ENCODE results near the gene RASEF.

Gene RASEF

GRCh38 chr9:82993856-82994605 is 68.9 kb downstream of the RASEF start:
- DNase-seq (ENCODE audit: low spot score): no peak
- no peak overlapping the region for H3K27ac ChIP-seq
- no peak overlapping the region for H3K4me3 ChIP-seq
- TF ChIP-seq CTCF (IDR thresholded peaks at IDR 0.05): no peak

GRCh38 chr9:82991671-82992070 is 71.3 kb downstream of the RASEF start:
- no peak for DNase-seq (ENCODE audit: low spot score)
- Histone ChIP-seq H3K4me3 (no peak overlapping the region), H3K27ac (no peak overlapping the region)
- no peak for TF ChIP-seq CTCF (IDR thresholded peaks at IDR 0.05)

- no peak for DNase-seq (ENCODE audit: low spot score)
- Histone ChIP-seq H3K4me3 (no peak overlapping the region), H3K27ac (no peak overlapping the region)
- TF ChIP-seq CTCF (IDR thresholded peaks at IDR 0.05): no peak
These were observed 73.0 kb downstream of the RASEF start for GRCh38 chr9:82989929-82990328.

GRCh38 chr9:82988488-82988887 is 74.5 kb downstream of the RASEF start:
- Histone ChIP-seq H3K27ac (no peak overlapping the region), H3K4me3 (no peak overlapping the region)
- DNase-seq (ENCODE audit: low spot score): no peak
- TF ChIP-seq CTCF (IDR thresholded peaks at IDR 0.05): no peak

- Histone ChIP-seq H3K4me3 (no peak overlapping the region), H3K27ac (no peak overlapping the region)
- no peak for DNase-seq (ENCODE audit: low spot score)
- TF ChIP-seq CTCF (IDR thresholded peaks at IDR 0.05): no peak
These were observed 75.4 kb downstream of the RASEF start for GRCh38 chr9:82987370-82988189.

GRCh38 chr9:82981552-82981951 is 81.4 kb downstream of the RASEF start:
- DNase-seq (ENCODE audit: low spot score): no peak
- no peak overlapping the region for H3K27ac ChIP-seq
- TF ChIP-seq CTCF (IDR thresholded peaks at IDR 0.05): no peak
- H3K4me3 ChIP-seq: no peak overlapping the region
